GM18861 (cell line): ENCODE measurements around the gene ANKLE2.

ENCODE experiments used
- ATAC-seq: cut with Tn5 transposase; IDR thresholded peaks from one replicate; pipeline ENCODE4 v1.9.1; 2021; ENCODE audit not compliant: unreplicated experiment

ANKLE2 gene

DNA sequence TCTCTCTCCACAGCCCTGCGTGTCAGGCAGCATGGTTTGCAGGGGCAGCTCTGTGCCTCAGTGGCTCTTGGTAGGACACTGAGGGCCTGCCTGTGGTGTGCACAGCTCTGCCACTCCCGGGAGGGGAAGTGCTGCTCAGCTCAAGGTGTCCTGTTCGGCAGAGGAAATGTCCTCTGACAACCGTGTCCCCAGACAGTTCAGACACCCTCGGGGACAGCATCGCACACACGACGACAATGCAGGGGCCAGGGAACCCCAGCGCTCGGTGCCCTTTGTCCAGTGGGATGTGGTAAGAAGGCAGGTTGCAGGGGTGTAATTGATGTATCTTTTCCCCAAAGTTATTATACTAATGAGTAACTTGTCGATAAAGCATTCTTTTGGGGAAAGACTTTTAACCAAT is 14.2 kb downstream of the ANKLE2 start:
- no peak for ATAC-seq

DNA sequence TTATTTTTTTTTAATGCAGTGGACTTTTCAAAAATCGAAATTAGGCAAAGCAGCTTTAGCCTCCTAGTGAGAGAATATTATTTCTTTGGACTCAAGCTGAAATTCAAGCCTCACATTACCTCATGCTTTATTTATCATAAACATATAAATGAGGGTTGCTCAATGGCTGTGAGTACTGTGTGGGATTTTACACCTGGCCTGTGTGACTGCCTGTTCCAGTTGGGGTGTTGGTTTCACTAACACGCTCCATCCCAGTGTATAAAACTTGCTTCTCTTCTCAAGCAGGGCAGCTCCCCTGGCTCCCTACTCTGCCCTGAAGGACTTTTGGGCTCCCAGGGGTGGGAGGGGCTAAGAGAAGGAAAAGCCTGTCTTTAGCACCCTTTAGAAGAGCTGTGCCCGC is 15.0 kb downstream of the ANKLE2 start:
- ATAC-seq: no peak

DNA sequence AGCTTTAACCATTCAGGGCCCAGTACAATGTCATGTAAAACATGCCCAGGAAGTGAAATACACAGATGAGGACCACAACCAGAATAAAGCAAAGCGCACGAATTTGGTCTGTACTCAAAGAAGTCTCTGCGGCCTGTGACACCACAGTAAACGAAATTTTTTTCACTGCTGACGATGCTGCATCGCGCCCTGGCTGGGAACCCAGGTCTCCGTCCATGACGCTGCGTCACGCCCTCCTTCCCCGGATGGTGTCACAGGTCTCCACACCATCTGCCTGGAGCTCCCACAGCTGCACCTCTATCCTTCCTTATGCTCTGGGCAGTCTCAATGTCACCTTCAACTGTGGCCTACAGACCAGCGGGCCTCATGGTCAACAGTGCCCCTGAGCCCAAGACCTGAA is 17.8 kb downstream of the ANKLE2 start:
- no peak for ATAC-seq

DNA sequence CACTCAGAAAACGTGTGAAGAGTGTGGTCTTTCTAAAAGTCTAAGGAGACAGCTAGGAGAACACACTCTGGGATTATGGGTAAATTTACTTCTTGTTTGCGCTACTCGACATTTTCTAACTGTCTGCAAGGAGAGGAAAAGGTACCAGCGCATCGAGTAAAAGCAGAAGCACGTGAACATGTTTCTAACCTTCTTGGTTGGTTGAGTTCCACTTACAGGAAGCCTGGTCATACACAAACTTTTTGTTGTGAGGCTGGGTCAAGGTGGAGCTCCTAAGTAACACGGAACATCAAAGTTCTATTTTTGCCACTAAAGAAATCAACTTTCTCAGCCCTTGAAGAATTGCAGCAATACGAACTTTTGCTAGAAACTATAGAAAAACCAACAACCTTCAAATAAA is 20.0 kb downstream of the ANKLE2 start:
- no peak for ATAC-seq

DNA sequence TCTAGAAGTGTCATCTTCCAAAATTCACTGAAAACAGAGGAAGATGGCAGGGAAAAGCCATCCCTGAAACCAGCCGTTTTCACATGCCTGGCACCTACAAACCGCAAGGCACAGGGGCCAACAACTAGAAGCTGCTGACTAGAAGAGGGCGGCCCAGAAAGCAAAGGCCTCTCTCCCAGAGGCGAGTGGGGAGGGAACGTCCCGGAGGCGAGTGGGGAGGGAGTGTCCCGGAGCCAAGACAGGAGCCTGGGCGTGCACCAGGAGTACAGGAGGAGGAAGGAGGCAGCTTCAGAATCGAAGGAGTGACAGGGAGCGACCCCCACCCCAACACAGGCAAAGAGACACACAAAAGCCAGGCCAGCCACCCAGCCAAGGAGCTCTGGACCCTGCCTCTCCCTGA is 21.0 kb downstream of the ANKLE2 start:
- ATAC-seq: no peak

DNA sequence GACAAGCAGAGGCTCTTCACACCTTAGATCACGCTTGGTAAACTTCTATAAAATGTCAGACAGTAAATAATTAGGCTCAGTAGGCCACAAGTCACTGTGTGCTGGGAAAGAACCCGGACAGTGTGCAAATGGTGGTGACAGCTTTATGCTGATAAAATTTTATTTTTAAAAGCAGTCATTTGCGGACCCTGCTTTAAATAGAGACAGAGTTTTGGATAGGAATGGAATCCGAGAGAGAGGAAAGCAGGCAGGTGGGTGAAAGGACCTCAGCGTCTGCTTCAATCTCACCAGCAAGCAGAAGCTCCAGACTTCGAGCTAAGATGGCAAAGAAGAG is 21.4 kb downstream of the ANKLE2 start:
- no peak for ATAC-seq

DNA sequence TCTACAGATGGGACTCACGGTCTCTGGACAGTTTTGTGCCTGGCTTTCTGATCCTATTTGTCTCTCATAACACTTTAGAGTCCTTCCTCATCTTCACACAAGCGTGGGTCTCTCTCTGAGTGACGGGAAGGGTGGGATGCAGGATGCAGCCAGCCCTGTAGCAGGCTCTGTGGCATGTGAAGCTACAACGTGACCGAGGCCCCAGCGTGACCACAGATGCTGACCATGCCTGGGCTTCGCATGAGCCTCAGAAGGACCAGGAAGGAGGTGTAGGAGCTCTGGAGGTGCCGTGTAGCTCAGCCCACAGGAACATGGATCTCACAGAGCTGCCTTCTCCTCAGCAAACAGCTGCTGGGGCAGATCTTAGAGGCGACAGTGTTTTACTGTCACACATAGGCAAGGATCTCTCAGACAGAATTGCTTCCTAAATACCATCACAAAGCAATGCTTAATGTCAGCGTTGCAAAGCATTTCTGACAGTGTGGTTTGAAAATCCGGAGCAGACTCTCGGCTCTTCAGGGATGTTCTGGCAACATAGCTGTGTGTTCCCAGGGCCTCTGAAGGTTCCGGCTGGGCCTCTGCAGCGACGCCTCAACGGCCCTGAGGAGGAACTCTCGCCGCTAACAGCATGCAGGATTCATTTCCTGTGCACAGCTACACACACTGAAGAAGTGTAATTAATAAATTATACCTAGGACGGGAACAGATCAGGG is 21.9 kb downstream of the ANKLE2 start:
- ATAC-seq: no peak

DNA sequence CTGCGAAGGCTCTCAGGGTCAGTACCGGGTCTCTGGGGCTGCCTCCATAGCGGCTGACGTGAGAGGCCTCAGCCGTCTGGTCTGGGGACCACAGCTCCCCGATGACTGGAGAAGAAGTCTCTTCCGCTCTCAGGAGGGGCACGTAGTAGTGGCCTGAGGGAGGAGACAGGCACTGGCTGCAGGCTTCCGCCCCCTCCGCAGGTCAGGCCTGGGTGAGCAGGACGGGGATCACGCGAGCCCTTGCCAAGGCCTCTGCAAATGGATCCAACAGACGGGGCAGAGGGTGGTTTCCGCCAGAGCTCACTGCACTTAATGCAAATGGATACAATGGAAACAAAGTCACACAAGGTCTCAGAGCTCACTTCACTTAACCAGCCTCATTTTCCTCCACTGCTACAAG is 24.7 kb downstream of the ANKLE2 start:
- ATAC-seq: no peak

DNA sequence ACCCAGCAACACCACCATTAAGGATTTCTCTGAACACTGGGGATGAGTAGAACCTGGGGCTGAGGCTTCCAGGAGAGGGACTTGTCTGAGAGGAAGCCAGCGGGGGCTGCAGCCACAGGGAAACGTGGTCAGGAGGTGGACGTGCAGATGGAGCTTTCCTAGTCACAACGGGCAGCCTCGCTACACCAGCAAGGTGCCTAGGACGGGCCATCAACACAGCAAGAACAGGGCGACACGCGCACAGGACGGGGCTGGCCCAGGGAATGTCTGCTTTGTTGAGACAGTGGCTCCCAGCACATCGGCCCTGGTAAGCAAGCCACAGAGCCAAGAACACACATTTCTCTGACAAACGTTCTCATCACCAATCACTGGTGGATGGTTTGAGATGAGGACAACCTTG is 25.3 kb downstream of the ANKLE2 start:
- ATAC-seq: no peak

DNA sequence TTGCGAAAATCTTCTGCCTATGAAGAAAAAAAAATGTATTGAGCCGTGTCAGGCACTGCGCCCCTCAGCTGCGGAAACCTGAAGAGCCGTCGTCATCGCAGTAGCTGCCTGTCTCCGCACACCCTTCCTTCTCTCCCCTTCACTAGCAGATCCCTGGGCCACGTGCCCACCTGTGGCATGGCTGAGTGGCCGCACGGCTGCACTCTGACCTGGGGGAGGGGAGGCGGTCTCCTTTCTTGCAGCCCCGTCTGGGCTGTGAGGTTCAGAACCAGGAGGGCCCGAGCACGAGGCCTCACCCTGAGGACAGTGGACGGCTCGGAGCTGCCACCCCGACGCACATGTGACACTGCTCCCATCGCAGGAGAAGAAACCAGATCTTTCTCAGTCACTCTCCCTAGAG is 26.1 kb downstream of the ANKLE2 start:
- no peak for ATAC-seq

DNA sequence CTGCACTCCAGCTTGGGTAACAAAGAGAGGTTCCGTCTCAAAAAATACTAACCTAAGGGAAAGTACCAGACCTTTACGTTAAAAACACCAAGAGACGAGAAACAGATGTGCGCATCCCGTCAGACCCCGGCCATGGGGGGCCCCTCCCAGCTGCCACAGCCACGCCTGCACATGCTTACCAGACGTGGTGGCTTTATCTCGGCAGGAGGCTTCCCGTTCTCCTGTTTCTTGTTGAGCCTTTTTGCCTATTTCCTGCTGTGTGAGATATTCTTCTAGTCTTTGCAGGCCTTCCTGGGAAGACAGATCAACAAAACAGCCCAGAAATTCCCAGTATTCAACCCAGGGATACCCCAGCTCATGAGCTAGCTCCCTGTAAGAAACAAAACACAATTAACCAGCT is 27.4 kb downstream of the ANKLE2 start:
- no peak for ATAC-seq

DNA sequence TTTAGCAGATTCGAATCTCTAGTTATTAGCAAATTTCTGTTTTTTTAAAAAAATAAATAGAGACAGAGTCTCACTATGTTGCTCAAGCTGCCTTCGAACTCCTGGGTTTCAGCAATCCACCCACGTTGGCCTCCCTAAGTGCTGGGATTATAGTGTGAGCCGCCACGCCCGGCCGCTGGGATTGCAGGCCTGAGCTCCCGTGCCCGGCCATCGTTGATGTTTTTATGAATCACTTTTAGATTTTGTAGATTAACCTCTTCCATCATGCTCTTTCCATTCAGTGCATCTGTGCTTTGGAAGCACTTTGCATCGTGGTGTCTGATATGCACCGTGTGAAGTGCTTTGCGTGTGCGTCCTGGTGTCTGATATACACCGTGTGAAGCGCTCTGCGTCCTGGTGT is 30.1 kb downstream of the ANKLE2 start:
- no peak for ATAC-seq

DNA sequence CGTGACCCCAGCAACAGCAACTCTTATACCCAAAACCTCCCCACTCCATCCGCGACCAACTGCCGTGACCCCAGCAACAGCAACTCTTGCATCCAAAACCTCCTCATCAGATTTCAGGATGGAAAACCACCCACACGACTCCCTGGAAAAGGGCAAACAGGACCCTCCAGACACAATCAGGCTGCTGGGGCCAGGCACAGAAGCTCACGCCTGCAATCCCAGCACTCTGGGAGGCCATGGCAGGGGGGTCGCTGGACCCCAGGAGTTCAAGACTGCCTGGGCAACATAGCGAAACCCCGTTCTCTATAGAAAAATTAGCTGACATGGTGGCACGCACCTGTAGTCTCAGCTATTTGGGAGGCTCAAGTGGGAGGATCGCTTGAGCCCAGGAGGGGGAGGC is 31.3 kb downstream of the ANKLE2 start:
- no peak for ATAC-seq

DNA sequence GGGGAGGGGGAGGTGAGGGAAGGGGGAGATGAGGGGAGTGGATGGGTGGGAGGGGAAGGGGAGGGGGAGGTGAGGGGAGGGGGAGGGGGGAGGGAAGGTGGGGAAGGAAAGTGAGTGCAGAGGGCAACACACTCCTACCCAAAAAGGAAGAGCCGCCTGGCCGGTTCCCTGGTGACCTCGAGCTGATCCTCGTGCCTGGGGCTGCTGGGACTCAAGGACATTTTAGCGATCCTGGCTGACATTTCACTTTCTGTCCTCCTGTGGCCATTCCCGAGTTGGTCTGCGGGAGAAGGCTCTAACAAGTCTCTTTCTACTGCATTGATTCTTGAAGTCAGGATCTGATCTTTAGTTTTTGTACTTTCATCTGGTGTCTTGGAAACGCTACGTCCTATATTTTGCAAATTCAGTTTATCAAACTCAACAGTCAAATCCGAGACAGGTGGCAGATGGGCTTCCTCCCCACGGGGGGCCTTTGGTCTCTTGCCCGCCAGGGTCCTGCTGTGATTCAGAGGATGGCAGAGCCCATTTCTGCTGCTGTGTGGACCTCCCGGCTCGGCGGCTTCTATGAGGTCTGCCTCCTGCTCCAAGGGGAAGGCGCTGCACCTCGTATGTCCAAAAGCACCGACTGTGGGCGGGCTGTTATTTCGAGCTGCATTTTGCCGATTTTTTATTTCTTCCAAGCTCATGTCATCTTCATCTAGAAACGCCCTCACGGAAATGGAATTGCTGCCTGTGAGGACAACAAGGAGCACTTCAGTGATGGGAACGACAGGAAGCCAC is 31.9 kb downstream of the ANKLE2 start:
- ATAC-seq: no peak

DNA sequence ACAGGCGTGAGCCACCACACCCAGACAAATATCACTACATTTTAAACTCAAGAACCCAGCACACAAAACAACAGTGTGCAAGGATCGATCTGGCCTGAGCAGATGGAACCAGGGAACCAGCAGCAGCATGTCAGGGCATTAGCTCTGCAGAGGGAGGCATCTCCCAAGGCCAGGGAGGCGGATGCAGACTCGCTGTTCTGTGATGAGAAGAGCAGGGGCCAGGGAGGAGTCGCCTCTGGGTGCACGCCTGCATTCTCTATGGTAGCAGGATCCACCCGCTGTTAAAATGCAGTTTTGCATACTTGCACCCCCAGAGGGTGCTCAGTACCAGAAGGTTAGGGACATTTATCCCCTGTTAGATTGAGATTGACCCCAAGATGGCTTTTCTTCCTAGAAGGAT is 33.1 kb downstream of the ANKLE2 start:
- no peak for ATAC-seq

DNA sequence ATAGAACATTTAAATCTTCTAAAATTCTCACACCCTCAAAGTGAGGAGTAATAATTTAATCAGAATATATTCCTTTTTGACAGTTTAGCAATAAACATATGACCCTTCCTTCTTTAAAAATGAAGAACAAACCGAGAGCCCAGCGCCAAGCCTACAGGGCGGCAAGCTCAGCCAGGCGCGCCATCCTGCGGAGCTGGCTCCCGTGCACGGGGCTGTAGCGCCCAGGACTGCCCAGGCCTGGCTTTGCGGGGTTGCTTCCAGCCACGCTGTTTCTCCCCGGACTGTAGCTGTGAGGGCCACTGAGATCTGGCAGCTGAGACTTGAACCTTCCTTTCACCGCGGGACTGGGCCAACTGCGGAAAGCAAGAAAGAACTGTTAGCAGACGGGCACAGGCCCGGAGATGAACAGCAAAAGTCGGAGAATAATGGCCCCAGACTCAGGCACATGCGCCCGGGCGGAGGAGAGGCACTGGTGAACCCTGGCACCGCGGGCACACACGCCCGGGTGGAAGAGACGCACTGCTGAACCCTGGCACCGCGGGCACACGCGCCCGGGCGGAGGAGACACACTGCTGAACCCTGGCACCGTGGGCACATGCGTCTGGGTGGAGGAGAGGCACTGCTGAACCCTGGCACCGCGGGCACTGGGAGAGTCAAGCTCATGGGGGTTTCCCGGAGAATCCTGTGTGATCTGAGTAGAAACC is 34.4 kb downstream of the ANKLE2 start:
- ATAC-seq: no peak

DNA sequence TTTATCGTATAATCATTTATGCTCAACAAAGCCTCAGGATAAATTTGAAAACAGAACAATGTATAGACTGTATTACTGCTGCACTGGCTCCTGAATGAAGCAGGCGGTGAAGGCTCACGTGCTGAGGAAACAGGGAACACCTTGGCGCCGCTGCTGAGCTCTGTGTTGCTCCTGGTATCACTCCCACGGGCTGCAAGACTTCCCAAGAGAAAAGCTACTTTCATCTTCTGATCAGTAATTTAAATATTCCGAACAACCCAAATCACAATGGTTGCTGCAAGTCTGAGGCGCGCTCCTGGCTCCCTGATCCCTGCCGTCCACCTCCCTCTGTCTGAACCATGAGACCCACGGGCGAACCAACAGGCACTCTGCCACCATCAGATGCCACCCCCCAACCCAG is 35.2 kb downstream of the ANKLE2 start:
- ATAC-seq: no peak

DNA sequence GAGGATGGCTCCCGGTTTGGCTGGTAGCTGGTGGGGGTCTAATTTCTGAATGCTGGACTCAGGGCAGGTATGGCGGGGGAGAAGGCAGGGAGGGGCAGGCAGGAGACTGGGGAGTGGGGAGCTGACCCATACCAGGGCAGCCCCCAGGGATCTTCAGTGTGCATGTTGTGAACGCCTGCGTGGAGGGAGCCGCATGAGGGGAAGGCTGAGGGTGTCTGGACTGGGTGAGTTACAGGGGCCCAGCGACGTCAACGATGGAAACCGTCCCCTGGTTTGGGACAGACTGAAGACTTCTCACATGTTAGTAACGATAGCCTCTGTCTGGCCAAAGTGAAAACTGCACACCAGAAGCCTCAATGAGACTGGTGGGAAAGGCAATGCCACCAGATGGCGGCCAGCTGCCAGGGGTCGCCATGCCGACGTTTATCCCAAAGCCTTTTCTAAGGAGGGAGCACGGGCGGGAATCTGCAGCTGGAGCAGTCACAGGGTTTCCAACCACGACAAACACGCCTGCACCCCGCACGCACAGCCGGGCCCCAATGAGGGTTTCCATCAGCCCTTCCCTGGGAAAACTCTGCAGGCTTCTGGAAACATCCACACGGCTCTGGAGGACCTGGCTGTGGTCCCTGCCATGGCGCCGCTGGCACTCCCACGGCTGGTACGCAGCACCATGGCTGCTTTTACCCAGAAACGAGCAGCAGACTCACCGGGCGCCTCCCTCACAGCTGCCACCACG is 37.0 kb downstream of the ANKLE2 start:
- no peak for ATAC-seq

DNA sequence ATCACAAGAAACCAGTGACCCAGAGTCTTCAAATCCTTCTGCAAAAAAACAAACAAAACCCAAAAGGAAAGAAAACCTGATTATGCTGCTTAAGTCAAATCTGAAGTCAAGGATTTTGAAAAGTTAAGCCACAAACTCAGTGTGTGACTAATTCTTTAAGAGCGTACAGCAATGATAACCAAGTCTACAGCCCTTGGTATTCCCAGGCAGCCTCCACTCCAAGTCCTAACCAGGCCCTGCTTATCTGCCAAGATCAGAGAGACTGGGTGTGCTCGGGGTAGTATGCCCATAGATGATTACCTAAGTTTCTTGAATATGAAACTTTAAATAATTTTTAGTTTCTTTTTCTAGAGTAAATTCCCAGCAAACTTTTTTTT is 37.9 kb downstream of the ANKLE2 start:
- ATAC-seq: no peak

DNA sequence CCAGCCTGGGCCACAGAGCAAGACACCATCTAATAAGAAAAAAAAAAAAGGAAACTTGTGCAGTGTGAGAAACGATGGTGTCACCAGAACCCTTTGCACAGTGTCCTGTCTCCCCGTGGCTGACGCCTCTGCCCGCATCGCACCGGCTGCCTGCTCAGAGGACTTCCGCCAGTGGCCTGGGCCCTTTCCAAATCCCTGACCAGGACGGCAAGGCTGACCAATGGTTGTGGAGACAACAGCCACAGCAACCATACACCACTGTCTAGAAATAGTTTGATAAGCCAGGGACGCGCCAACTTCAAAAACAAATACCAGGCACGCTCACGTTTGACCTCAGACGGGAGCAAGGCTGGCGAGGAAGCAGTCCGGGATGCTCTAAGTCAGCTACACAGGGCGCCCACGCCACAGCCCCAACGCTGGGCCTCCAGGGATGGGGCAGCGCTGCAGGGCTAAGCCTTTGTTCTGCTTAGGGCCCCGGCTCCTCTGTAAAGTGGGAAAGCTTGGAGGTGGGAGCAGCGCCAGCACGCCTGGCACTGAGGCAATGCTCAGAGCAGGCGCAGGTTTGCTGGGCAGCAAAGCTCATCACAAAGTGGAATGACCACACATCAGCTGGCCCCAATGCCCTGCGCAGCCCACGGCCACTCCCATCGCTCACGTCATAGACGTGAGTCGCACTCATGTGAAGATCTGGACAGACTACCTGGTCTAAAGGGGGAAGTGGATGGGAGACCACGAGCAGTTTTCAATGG is 38.4 kb downstream of the ANKLE2 start:
- no peak for ATAC-seq
